ENCODE data around the gene CPLX1. TPM values are rescaled to one million over a fixed set of nuclear protein-coding genes. Genes with fewer than 3 reads are reported as not detected.

The CPLX1 gene
- total RNA-seq, 2 donors from 2014 or later, result 1.0 to 1.9 TPM

GRCh38 chr4:866761-867390 is 40.9 kb upstream of the CPLX1 start:
- WGBS, 2 experiments (ENCODE audit: insufficient coverage in 1 of 2, insufficient read length in 1 of 2), result 91 to 94% methylated on average over 20 to 28 of the region's 28 CpGs
- Histone ChIP-seq H3K9me3 (ENCODE audit: control insufficient read depth, low read length) (no peaks in the 10 kb centered on the region), H3K4me3 (ENCODE audit: low read length) (no peak overlapping the region), H3K4me1 (ENCODE audit: control insufficient read depth, insufficient read depth, low read length) (no peaks in the 10 kb centered on the region), H3K27me3 (ENCODE audit: control insufficient read depth, insufficient read depth, low read length, poor library complexity, severe bottlenecking) (no peaks in the 10 kb centered on the region), H3K36me3 (ENCODE audit: control insufficient read depth, insufficient read depth, low read length) (peaks cover 41% of the 10 kb centered on the region), H3K9ac (ENCODE audit: extremely low read depth, low read length, poor library complexity, severe bottlenecking) (no peak overlapping the region), H3K27ac (ENCODE audit: low read depth, low read length) (no peak overlapping the region)
- no peak overlapping the region for H3K4me3 Mint-ChIP-seq
- H3K9me3 Mint-ChIP-seq, result no peaks in the 10 kb centered on the region
- no peak for TF ChIP-seq CTCF (conservative IDR thresholded peaks at IDR 0.05)
- H3K4me1 Mint-ChIP-seq, result no peaks in the 10 kb centered on the region
- peaks cover 62% of the 10 kb centered on the region for H3K36me3 Mint-ChIP-seq (ENCODE audit: low read depth)
- H3K27ac Mint-ChIP-seq, result no peak overlapping the region
- no peak for DNase-seq
- H3K27me3 Mint-ChIP-seq (ENCODE audit: insufficient read depth), result no peaks in the 10 kb centered on the region

GRCh38 chr4:866068-866760 is 40.3 kb upstream of the CPLX1 start:
- Mint-ChIP-seq H3K4me1 (no peaks in the 10 kb centered on the region), H3K27me3 (ENCODE audit: insufficient read depth) (no peaks in the 10 kb centered on the region), H3K36me3 (ENCODE audit: low read depth) (peaks cover 62% of the 10 kb centered on the region), H3K4me3 (no peak overlapping the region), H3K27ac (no peak overlapping the region), H3K9me3 (no peaks in the 10 kb centered on the region)
- H3K4me1 ChIP-seq (ENCODE audit: control insufficient read depth, insufficient read depth, low read length), result no peaks in the 10 kb centered on the region
- H3K27ac ChIP-seq (ENCODE audit: low read depth, low read length), result no peak overlapping the region
- H3K27me3 ChIP-seq (ENCODE audit: control insufficient read depth, insufficient read depth, low read length, poor library complexity, severe bottlenecking), result no peaks in the 10 kb centered on the region
- DNase-seq, result no peak
- 95 to 96% methylated on average over 17 to 24 of the region's 24 CpGs for WGBS, 2 experiments (ENCODE audit: insufficient coverage in 1 of 2, insufficient read length in 1 of 2)
- peaks cover 44% of the 10 kb centered on the region for H3K36me3 ChIP-seq (ENCODE audit: control insufficient read depth, insufficient read depth, low read length)
- H3K9me3 ChIP-seq (ENCODE audit: control insufficient read depth, low read length), result no peaks in the 10 kb centered on the region
- no peak overlapping the region for H3K9ac ChIP-seq (ENCODE audit: extremely low read depth, low read length, poor library complexity, severe bottlenecking)
- no peak for TF ChIP-seq CTCF (conservative IDR thresholded peaks at IDR 0.05)
- no peak overlapping the region for H3K4me3 ChIP-seq (ENCODE audit: low read length)

- no peak for DNase-seq
- Mint-ChIP-seq H3K36me3 (ENCODE audit: low read depth) (peaks cover 64% of the 10 kb centered on the region), H3K27ac (no peak overlapping the region), H3K27me3 (ENCODE audit: insufficient read depth) (no peaks in the 10 kb centered on the region), H3K4me1 (no peaks in the 10 kb centered on the region), H3K4me3 (no peak overlapping the region), H3K9me3 (no peaks in the 10 kb centered on the region)
- H3K36me3 ChIP-seq (ENCODE audit: control insufficient read depth, insufficient read depth, low read length), result peaks cover 41% of the 10 kb centered on the region
- no peaks in the 10 kb centered on the region for H3K9me3 ChIP-seq (ENCODE audit: control insufficient read depth, low read length)
- no peak overlapping the region for H3K4me3 ChIP-seq (ENCODE audit: low read length)
- no peaks in the 10 kb centered on the region for H3K4me1 ChIP-seq (ENCODE audit: control insufficient read depth, insufficient read depth, low read length)
- 95 to 96% methylated on average over 10 to 17 of the region's 18 CpGs for WGBS, 2 experiments (ENCODE audit: insufficient coverage in 1 of 2, insufficient read length in 1 of 2)
- H3K27me3 ChIP-seq (ENCODE audit: control insufficient read depth, insufficient read depth, low read length, poor library complexity, severe bottlenecking), result no peaks in the 10 kb centered on the region
- H3K27ac ChIP-seq (ENCODE audit: low read depth, low read length), result no peak overlapping the region
- no peak for TF ChIP-seq CTCF (conservative IDR thresholded peaks at IDR 0.05)
- H3K9ac ChIP-seq (ENCODE audit: extremely low read depth, low read length, poor library complexity, severe bottlenecking), result no peak overlapping the region
Measured at GRCh38 chr4:865572-865971, 39.6 kb upstream of the CPLX1 start.
